WTC11 (cell line): ENCODE measurements around the gene JAZF1. TPM values are rescaled to one million over a fixed set of nuclear protein-coding genes. Genes with fewer than 3 reads are reported as not detected.

Experiments
- ATAC-seq: fragments of 200-7000 bp; cut with Tn5 transposase; 2 replicates; pipeline ENCODE4 v1.10.0; 2021; ENCODE audit warnings: mild to moderate bottlenecking, moderate library complexity
- CTCF ChIA-PET: fragments of 300-600 bp; sonication (Branson Sonifier 250); formaldehyde crosslinking; loops from one replicate; lab custom pipeline; 2021; ENCODE audit warnings: antibody characterized with exemption; lab: Charles Lee
- POLR2A ChIA-PET: fragments of 350-600 bp; sonication (Branson Sonifier 250); formaldehyde crosslinking; loops from one replicate; lab custom pipeline; 2021; ENCODE audit warnings: antibody characterized with exemption; lab: Charles Lee
- DNase-seq: peaks from one replicate; pipeline ENCODE4 v3.0.0; 2021; ENCODE audit warnings: low spot score
- H3K27ac Mint-ChIP-seq: 2 replicates; pipeline ENCODE4 v1.8.0; 2021; ENCODE audit warnings: mixed read lengths
- H3K27me3 Mint-ChIP-seq: 2 replicates; pipeline ENCODE4 v1.8.0; 2021; ENCODE audit warnings: low read depth, mild to moderate bottlenecking, moderate library complexity, mixed read lengths
- H3K36me3 Mint-ChIP-seq: 2 replicates; pipeline ENCODE4 v1.8.0; 2021; ENCODE audit warnings: mixed read lengths
- H3K4me1 Mint-ChIP-seq: 2 replicates; pipeline ENCODE4 v1.8.0; 2022; ENCODE audit warnings: mixed read lengths
- H3K4me3 Mint-ChIP-seq: 2 replicates; pipeline ENCODE4 v1.8.0; 2021; ENCODE audit warnings: mild to moderate bottlenecking, moderate library complexity, mixed read lengths
- H3K9me3 Mint-ChIP-seq: 2 replicates; pipeline ENCODE4 v1.8.0; 2021; ENCODE audit warnings: mixed read lengths
- CREM ChIP-seq: sonication (generic); formaldehyde crosslinking; IDR thresholded peaks from 2 replicates; pipeline ENCODE4 v1.8.1; 2022; ENCODE audit warnings: mild to moderate bottlenecking, missing genetic modification reagents, moderate library complexity
- ESRRA ChIP-seq: sonication (generic); formaldehyde crosslinking; IDR thresholded peaks from 2 replicates; pipeline ENCODE4 v1.8.1; 2022; ENCODE audit warnings: mild to moderate bottlenecking, missing genetic modification reagents, borderline replicate concordance
- FOXJ3 ChIP-seq: sonication (generic); formaldehyde crosslinking; IDR thresholded peaks from 2 replicates; pipeline ENCODE4 v1.9.0; 2021; ENCODE audit warnings: missing genetic modification reagents, mild to moderate bottlenecking, borderline replicate concordance
- IRF2 ChIP-seq: sonication (generic); formaldehyde crosslinking; IDR thresholded peaks from 2 replicates; pipeline ENCODE4 v1.8.0; 2022; ENCODE audit warnings: low read depth, missing genetic modification reagents, borderline replicate concordance
- JAZF1 ChIP-seq: fragments of 250-450 bp; sonication (Bioruptor Pico); IDR thresholded peaks from 2 replicates; pipeline ENCODE4 v1.9.0; 2021; ENCODE audit warnings: moderate library complexity, mild to moderate bottlenecking, inconsistent platforms
- NFYB ChIP-seq: sonication (generic); formaldehyde crosslinking; conservative IDR thresholded peaks from 2 replicates; pipeline ENCODE4 v1.8.0; 2022; ENCODE audit warnings: low read depth, missing genetic modification reagents
- RORB ChIP-seq: fragments of 250-450 bp; sonication (Bioruptor Pico); IDR thresholded peaks from 2 replicates; pipeline ENCODE4 v1.9.0; 2021; ENCODE audit warnings: mild to moderate bottlenecking
- TCF7 ChIP-seq: sonication (generic); formaldehyde crosslinking; IDR thresholded peaks from 2 replicates; pipeline ENCODE4 v1.8.0; 2022; ENCODE audit warnings: mild to moderate bottlenecking, low read depth, missing genetic modification reagents, moderate library complexity
- ZNF219 ChIP-seq: sonication (generic); formaldehyde crosslinking; IDR thresholded peaks from 2 replicates; pipeline ENCODE4 v1.8.0; 2023; ENCODE audit warnings: missing genetic modification reagents, mild to moderate bottlenecking, borderline replicate concordance
- ZNF232 ChIP-seq: sonication (generic); formaldehyde crosslinking; IDR thresholded peaks from 2 replicates; pipeline ENCODE4 v1.8.0; 2022; ENCODE audit warnings: mild to moderate bottlenecking, missing genetic modification reagents
- ZNF671 ChIP-seq: fragments of 250-450 bp; sonication (Bioruptor Pico); IDR thresholded peaks from 2 replicates; pipeline ENCODE4 v1.8.0; 2021; ENCODE audit warnings: mild to moderate bottlenecking
- total RNA-seq: library from RNA; stranded (reverse); gene quantifications from 3 replicates; pipeline ENCODE4 v1.2.3, GENCODE V29; 2021
- TF ChIP-seq, protein P1 (sequence below): sonication (generic); formaldehyde crosslinking; IDR thresholded peaks from 2 replicates; pipeline ENCODE4 v1.8.0; 2022; ENCODE audit warnings: mild to moderate bottlenecking, missing genetic modification reagents
- TF ChIP-seq, protein P2 (sequence below): sonication (generic); formaldehyde crosslinking; IDR thresholded peaks from 2 replicates; pipeline ENCODE4 v1.8.1; 2022; ENCODE audit warnings: missing genetic modification reagents, borderline replicate concordance
- TF ChIP-seq, protein P3 (sequence below): sonication (generic); formaldehyde crosslinking; IDR thresholded peaks from 2 replicates; pipeline ENCODE4 v1.8.0; 2023; ENCODE audit warnings: missing genetic modification reagents, mild to moderate bottlenecking, borderline replicate concordance
- TF ChIP-seq, protein P4 (sequence below): sonication (generic); formaldehyde crosslinking; IDR thresholded peaks from 2 replicates; pipeline ENCODE4 v1.8.1; 2022; ENCODE audit warnings: low read depth, missing genetic modification reagents, borderline replicate concordance
- TF ChIP-seq, protein P5 (sequence below): fragments of 250-450 bp; sonication (Bioruptor Pico); conservative IDR thresholded peaks from 2 replicates; pipeline ENCODE4 v1.9.0; 2021; ENCODE audit warnings: mild to moderate bottlenecking

Gene JAZF1
- total RNA-seq, 1 experiment from 2014 or later = 19.0 TPM

DNA sequence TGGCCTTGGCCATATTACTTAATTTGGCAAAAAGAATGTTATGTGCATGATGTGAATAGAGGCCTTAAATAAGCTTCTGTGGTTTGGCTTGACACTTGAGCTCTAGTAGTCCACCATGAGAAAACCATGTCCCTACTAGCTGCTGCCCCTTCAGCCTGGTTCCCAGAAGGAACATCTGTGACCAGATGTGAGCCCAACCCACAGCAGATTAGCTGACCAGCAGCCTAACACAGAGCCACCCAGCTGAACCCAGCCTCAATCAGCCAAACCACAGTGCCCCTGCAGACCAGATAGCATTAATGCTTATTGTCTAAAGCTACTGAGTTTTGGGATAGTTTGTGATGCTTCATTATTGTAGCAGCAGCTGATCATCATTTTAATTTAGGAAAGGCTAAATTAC, 16.6 kb downstream of the JAZF1 start (continued):
- TF ChIP-seq, protein P1, sequence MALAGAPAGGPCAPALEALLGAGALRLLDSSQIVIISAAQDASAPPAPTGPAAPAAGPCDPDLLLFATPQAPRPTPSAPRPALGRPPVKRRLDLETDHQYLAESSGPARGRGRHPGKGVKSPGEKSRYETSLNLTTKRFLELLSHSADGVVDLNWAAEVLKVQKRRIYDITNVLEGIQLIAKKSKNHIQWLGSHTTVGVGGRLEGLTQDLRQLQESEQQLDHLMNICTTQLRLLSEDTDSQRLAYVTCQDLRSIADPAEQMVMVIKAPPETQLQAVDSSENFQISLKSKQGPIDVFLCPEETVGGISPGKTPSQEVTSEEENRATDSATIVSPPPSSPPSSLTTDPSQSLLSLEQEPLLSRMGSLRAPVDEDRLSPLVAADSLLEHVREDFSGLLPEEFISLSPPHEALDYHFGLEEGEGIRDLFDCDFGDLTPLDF (CRISPR knock-in tag) = no peak
- no peak for TF ChIP-seq ZNF232 (CRISPR knock-in tag)
- TF ChIP-seq FOXJ3 (CRISPR knock-in tag) = no peak
- TF ChIP-seq IRF2 (CRISPR knock-in tag) = no peak
- no peak for TF ChIP-seq ZNF219
- TF ChIP-seq JAZF1 (CRISPR knock-in tag) = no peak
- TF ChIP-seq, protein P2, sequence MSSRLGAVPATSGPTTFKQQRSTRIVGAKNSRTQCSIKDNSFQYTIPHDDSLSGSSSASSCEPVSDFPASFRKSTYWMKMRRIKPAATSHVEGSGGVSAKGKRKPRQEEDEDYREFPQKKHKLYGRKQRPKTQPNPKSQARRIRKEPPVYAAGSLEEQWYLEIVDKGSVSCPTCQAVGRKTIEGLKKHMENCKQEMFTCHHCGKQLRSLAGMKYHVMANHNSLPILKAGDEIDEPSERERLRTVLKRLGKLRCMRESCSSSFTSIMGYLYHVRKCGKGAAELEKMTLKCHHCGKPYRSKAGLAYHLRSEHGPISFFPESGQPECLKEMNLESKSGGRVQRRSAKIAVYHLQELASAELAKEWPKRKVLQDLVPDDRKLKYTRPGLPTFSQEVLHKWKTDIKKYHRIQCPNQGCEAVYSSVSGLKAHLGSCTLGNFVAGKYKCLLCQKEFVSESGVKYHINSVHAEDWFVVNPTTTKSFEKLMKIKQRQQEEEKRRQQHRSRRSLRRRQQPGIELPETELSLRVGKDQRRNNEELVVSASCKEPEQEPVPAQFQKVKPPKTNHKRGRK (CRISPR knock-in tag) = no peak
- TF ChIP-seq TCF7 (CRISPR knock-in tag) = no peak
- no peak for TF ChIP-seq RORB (CRISPR knock-in tag)
- TF ChIP-seq, protein P3, sequence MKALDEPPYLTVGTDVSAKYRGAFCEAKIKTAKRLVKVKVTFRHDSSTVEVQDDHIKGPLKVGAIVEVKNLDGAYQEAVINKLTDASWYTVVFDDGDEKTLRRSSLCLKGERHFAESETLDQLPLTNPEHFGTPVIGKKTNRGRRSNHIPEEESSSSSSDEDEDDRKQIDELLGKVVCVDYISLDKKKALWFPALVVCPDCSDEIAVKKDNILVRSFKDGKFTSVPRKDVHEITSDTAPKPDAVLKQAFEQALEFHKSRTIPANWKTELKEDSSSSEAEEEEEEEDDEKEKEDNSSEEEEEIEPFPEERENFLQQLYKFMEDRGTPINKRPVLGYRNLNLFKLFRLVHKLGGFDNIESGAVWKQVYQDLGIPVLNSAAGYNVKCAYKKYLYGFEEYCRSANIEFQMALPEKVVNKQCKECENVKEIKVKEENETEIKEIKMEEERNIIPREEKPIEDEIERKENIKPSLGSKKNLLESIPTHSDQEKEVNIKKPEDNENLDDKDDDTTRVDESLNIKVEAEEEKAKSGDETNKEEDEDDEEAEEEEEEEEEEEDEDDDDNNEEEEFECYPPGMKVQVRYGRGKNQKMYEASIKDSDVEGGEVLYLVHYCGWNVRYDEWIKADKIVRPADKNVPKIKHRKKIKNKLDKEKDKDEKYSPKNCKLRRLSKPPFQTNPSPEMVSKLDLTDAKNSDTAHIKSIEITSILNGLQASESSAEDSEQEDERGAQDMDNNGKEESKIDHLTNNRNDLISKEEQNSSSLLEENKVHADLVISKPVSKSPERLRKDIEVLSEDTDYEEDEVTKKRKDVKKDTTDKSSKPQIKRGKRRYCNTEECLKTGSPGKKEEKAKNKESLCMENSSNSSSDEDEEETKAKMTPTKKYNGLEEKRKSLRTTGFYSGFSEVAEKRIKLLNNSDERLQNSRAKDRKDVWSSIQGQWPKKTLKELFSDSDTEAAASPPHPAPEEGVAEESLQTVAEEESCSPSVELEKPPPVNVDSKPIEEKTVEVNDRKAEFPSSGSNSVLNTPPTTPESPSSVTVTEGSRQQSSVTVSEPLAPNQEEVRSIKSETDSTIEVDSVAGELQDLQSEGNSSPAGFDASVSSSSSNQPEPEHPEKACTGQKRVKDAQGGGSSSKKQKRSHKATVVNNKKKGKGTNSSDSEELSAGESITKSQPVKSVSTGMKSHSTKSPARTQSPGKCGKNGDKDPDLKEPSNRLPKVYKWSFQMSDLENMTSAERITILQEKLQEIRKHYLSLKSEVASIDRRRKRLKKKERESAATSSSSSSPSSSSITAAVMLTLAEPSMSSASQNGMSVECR (CRISPR knock-in tag) = no peak
- TF ChIP-seq, protein P4, sequence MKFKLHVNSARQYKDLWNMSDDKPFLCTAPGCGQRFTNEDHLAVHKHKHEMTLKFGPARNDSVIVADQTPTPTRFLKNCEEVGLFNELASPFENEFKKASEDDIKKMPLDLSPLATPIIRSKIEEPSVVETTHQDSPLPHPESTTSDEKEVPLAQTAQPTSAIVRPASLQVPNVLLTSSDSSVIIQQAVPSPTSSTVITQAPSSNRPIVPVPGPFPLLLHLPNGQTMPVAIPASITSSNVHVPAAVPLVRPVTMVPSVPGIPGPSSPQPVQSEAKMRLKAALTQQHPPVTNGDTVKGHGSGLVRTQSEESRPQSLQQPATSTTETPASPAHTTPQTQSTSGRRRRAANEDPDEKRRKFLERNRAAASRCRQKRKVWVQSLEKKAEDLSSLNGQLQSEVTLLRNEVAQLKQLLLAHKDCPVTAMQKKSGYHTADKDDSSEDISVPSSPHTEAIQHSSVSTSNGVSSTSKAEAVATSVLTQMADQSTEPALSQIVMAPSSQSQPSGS (CRISPR knock-in tag) = no peak
- TF ChIP-seq, all 79 proteins: peak for 0

DNA sequence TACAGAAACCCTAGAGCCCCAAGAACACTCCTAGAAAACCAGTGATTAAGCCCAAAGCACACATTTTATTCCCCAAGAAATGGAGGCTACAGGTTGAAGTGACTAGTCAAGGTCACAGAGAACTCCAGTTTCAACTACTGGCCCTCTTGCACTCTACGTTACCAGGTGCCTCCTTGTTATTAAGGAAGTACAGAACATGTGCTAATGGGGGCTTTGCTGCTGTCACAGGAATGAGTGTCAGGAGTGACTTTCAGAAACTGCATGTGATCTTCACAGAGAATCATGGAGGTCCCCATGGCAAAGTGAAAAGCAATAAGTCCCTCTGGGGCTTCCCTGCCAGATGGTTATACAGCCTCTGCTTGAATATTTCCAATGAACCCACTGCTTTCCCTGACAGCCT, 19.3 kb downstream of the JAZF1 start:
- no peak for DNase-seq
- ChIA-PET CTCF (no interaction called here), POLR2A (no interaction called here)
- H3K4me1 Mint-ChIP-seq = peaks cover 34% of the 10 kb centered on the region
- no peaks in the 10 kb centered on the region for H3K27me3 Mint-ChIP-seq
- TF ChIP-seq, protein P5, sequence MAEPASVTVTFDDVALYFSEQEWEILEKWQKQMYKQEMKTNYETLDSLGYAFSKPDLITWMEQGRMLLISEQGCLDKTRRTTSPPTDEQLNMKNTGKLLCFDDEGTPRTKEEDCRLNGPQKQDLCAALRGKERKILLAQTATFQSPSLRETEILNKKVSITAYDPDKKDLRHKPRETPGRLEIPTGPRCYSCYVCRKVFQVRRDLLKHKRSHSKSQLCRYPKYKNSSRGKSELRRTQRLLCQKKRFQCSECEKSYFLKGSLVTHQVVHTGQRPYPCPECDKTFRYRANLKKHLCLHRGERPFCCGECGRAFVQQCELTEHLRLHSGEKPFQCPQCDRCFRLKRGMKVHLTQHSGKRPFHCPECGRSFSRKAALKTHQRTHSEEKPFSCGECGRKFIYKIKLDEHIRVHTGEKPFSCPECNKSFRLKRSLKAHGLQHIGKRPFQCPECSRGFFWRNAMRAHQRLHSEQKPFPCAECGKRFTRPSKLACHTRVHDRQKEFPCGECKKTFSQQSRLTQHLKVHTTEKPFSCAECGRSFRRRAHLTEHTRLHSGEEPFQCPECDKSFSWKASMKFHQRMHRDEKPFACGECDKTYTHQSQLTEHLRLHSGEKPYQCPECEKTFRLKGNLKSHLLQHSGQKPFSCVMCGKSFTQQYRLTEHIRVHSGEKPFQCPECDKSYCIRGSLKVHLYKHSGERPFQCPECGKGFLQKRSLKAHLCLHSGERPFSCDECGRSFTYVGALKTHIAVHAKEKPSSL (CRISPR knock-in tag) = no peak
- no peak for TF ChIP-seq ESRRA
- no peak for TF ChIP-seq NFYB (CRISPR knock-in tag)
- no peak for TF ChIP-seq ZNF671 (CRISPR knock-in tag)
- TF ChIP-seq CREM (CRISPR knock-in tag) = no peak
- H3K27ac Mint-ChIP-seq = no peak overlapping the region
- no peak overlapping the region for H3K4me3 Mint-ChIP-seq
- H3K9me3 Mint-ChIP-seq = no peaks in the 10 kb centered on the region
- no peak for ATAC-seq
- H3K36me3 Mint-ChIP-seq = peaks cover 8% of the 10 kb centered on the region; the same call in 1 of the 2 replicates
